Astrocyte (in vitro differentiated cells and primary cell): Measurements from ENCODE around the gene ARHGEF10L. TPM values are rescaled to one million over a fixed set of nuclear protein-coding genes. Genes with fewer than 3 reads are reported as not detected.

Source experiments
- DNase-seq: peaks from one replicate; pipeline ENCODE4 v3.0.0-alpha.2; 2010; ENCODE audit warnings: low read depth
- FAIRE-seq: peaks from 2 replicates; lab custom pipeline; 2011; peaks lifted over from hg19 to GRCh38; lab: Jason Lieb, UNC
- H2AFZ ChIP-seq: 2 replicates; pipeline ENCODE4 v1.6.0; 2012; ENCODE audit warnings: low read depth, low read length, inconsistent platforms
- H3K27ac ChIP-seq: 2 replicates; pipeline ENCODE4 v1.5.1; 2011; ENCODE audit warnings: low read depth, low read length, inconsistent platforms
- H3K27me3 ChIP-seq: 2 replicates; pipeline ENCODE4 v1.6.0; 2011; ENCODE audit warnings: low read length, inconsistent platforms; ENCODE audit not compliant: insufficient read depth
- H3K36me3 ChIP-seq: 2 replicates; pipeline ENCODE4 v1.5.1; 2011; ENCODE audit warnings: low read length, inconsistent platforms; ENCODE audit not compliant: insufficient read depth
- H3K4me1 ChIP-seq: 2 replicates; pipeline ENCODE4 v1.5.1; 2011; ENCODE audit warnings: low read length, inconsistent platforms; ENCODE audit not compliant: insufficient read depth
- H3K4me2 ChIP-seq: 2 replicates; pipeline ENCODE4 v1.6.0; 2012; ENCODE audit warnings: low read length, inconsistent platforms
- H3K4me3 ChIP-seq: 2 replicates; pipeline ENCODE4 v1.5.1; 2011; ENCODE audit warnings: low read depth, mild to moderate bottlenecking, low read length, inconsistent platforms; ENCODE audit not compliant: insufficient read depth
- H3K79me2 ChIP-seq: 2 replicates; pipeline ENCODE4 v1.6.0; 2012; ENCODE audit warnings: mild to moderate bottlenecking, low read length, inconsistent platforms; ENCODE audit not compliant: insufficient read depth
- H3K9ac ChIP-seq: 2 replicates; pipeline ENCODE4 v1.6.0; 2012; ENCODE audit warnings: mild to moderate bottlenecking, low read length, inconsistent platforms
- H3K9me3 ChIP-seq: 2 replicates; pipeline ENCODE4 v1.5.1; 2012; ENCODE audit warnings: low read depth, mild to moderate bottlenecking, low read length, inconsistent platforms; ENCODE audit not compliant: insufficient read depth
- H4K20me1 ChIP-seq: 2 replicates; pipeline ENCODE4 v1.6.0; 2012; ENCODE audit warnings: low read length, inconsistent platforms; ENCODE audit not compliant: insufficient read depth
- H3K27ac Mint-ChIP-seq: one replicate; pipeline ENCODE4 v1.8.0; 2021; ENCODE audit warnings: mild to moderate bottlenecking, mixed read lengths; ENCODE audit not compliant: unreplicated experiment
- H3K27me3 Mint-ChIP-seq: one replicate; pipeline ENCODE4 v1.8.0; 2021; ENCODE audit warnings: low read depth, mixed read lengths; ENCODE audit not compliant: unreplicated experiment
- H3K36me3 Mint-ChIP-seq: one replicate; pipeline ENCODE4 v1.8.0; 2021; ENCODE audit warnings: low read depth, mixed read lengths; ENCODE audit not compliant: unreplicated experiment
- H3K4me1 Mint-ChIP-seq: one replicate; pipeline ENCODE4 v1.8.0; 2021; ENCODE audit warnings: low read depth, mixed read lengths; ENCODE audit not compliant: unreplicated experiment
- H3K4me3 Mint-ChIP-seq: one replicate; pipeline ENCODE4 v1.8.0; 2021; ENCODE audit warnings: mild to moderate bottlenecking, moderate library complexity, mixed read lengths; ENCODE audit not compliant: unreplicated experiment
- H3K9me3 Mint-ChIP-seq: one replicate; pipeline ENCODE4 v1.8.0; 2021; ENCODE audit warnings: mild to moderate bottlenecking, mixed read lengths; ENCODE audit not compliant: unreplicated experiment
- EZH2 ChIP-seq: IDR thresholded peaks from 2 replicates; pipeline ENCODE4 v1.6.1; 2012; ENCODE audit warnings: mild to moderate bottlenecking, low read length, inconsistent platforms; ENCODE audit not compliant: insufficient read depth
- total RNA-seq: library from RNA; stranded (reverse); gene quantifications from 2 replicates; pipeline ENCODE4 v1.2.1, GENCODE V29; 2021
- TF ChIP-seq, protein P1 (sequence below): IDR thresholded peaks from 2 replicates; pipeline ENCODE4 v1.5.1; 2011; ENCODE audit warnings: low read depth, mild to moderate bottlenecking, inconsistent platforms, low read length, moderate library complexity; ENCODE audit not compliant: insufficient read depth

Gene ARHGEF10L
- total RNA-seq, 1 donor from 2014 or later: 14.2 TPM

GRCh38 chr1:17515902-17516301, 23.6 kb upstream of the ARHGEF10L start:
- Histone ChIP-seq H2AFZ (no peak overlapping the region), H3K27ac (no peak overlapping the region), H3K9me3 (no peaks in the 10 kb centered on the region), H3K79me2 (no peaks in the 10 kb centered on the region), H3K4me3 (no peak overlapping the region), H3K36me3 (no peaks in the 10 kb centered on the region), H3K9ac (no peak overlapping the region), H4K20me1 (no peaks in the 10 kb centered on the region), H3K4me1 (no peaks in the 10 kb centered on the region), H3K27me3 (peaks cover 2% of the 10 kb centered on the region), H3K4me2 (no peak overlapping the region)
- FAIRE-seq: no peak
- TF ChIP-seq, protein P1, sequence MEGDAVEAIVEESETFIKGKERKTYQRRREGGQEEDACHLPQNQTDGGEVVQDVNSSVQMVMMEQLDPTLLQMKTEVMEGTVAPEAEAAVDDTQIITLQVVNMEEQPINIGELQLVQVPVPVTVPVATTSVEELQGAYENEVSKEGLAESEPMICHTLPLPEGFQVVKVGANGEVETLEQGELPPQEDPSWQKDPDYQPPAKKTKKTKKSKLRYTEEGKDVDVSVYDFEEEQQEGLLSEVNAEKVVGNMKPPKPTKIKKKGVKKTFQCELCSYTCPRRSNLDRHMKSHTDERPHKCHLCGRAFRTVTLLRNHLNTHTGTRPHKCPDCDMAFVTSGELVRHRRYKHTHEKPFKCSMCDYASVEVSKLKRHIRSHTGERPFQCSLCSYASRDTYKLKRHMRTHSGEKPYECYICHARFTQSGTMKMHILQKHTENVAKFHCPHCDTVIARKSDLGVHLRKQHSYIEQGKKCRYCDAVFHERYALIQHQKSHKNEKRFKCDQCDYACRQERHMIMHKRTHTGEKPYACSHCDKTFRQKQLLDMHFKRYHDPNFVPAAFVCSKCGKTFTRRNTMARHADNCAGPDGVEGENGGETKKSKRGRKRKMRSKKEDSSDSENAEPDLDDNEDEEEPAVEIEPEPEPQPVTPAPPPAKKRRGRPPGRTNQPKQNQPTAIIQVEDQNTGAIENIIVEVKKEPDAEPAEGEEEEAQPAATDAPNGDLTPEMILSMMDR: no peak
- TF ChIP-seq EZH2: no peak
- Mint-ChIP-seq H3K4me3 (no peak overlapping the region), H3K9me3 (no peaks in the 10 kb centered on the region), H3K27me3 (peaks cover 35% of the 10 kb centered on the region), H3K27ac (no peak overlapping the region), H3K36me3 (no peaks in the 10 kb centered on the region), H3K4me1 (no peaks in the 10 kb centered on the region)
- DNase-seq: no peak

DNA sequence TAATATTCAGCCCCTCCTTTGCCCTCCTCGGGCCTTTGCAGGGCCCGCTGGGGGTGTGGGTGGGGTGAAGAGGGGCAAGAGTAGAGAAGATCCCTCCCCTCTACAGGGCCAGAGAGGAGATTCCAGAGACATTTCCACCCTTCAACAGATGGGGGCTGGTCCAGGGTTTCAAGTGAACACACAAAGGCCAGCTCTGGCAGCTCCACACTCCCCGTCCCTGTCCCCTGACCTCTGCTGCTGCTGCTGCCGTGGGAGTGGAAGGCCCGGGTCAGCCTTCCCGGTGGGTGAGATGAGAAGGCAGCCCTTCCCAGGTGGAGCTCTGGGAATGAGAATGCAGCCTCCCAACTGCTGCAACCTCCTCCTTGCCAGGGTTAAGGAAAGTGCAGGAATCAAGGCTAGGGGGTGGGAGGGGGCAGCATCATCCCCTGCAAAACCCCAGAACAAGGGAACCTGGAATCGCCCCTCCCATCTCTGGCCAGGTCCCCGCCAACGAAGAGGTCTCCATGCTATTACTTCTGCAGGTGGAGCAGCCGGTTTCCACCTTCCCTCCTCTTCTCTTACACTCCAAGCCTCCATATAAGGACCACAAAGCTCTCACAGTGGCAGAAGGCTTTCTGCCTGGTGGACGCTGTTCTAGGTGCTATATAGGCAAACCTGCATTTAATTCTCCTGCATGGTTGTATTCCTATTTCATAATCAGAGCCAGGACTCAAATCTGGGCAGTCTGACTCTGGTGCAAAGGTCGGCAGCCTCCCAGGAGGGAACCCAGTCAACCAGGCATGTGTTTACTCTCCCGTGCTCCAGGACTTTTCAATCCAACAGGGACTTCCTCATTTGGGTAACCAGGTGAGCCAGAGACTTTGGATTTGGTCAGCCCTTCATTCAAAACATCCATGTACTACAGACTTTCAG, 22.9 kb upstream of the ARHGEF10L start:
- H3K36me3 ChIP-seq: no peaks in the 10 kb centered on the region
- H3K79me2 ChIP-seq: no peaks in the 10 kb centered on the region
- no peak overlapping the region for H3K27ac ChIP-seq
- H3K4me3 Mint-ChIP-seq: no peak overlapping the region
- peaks cover 33% of the 10 kb centered on the region for H3K27me3 Mint-ChIP-seq
- H3K9ac ChIP-seq: no peak overlapping the region
- no peaks in the 10 kb centered on the region for H3K4me1 ChIP-seq
- H3K9me3 Mint-ChIP-seq: no peaks in the 10 kb centered on the region
- H3K27ac Mint-ChIP-seq: no peak overlapping the region
- H4K20me1 ChIP-seq: no peaks in the 10 kb centered on the region
- H2AFZ ChIP-seq: no peak overlapping the region
- peaks cover 2% of the 10 kb centered on the region for H3K27me3 ChIP-seq
- no peak for TF ChIP-seq EZH2
- TF ChIP-seq, protein P1: no peak
- no peaks in the 10 kb centered on the region for H3K36me3 Mint-ChIP-seq
- H3K4me2 ChIP-seq: no peak overlapping the region
- H3K4me1 Mint-ChIP-seq: no peaks in the 10 kb centered on the region
- no peak for DNase-seq
- FAIRE-seq: no peak
- no peak overlapping the region for H3K4me3 ChIP-seq
- H3K9me3 ChIP-seq: no peaks in the 10 kb centered on the region

- H3K4me1 Mint-ChIP-seq: no peaks in the 10 kb centered on the region
Observed at GRCh38 chr1:17520041-17520440, 19.5 kb upstream of the ARHGEF10L start.

More at GRCh38 chr1:17520041-17520440, 19.5 kb upstream of the ARHGEF10L start:
- peaks cover 2% of the 10 kb centered on the region for H3K27me3 ChIP-seq
- no peak overlapping the region for H3K4me2 ChIP-seq
- no peak overlapping the region for H3K4me3 ChIP-seq
- no peaks in the 10 kb centered on the region for H3K9me3 ChIP-seq
- H3K4me1 ChIP-seq: no peaks in the 10 kb centered on the region
- H3K9ac ChIP-seq: no peak overlapping the region
- peaks cover 25% of the 10 kb centered on the region for H3K27me3 Mint-ChIP-seq
- H3K4me3 Mint-ChIP-seq: no peak overlapping the region
- TF ChIP-seq, protein P1: no peak
- TF ChIP-seq EZH2: no peak
- no peaks in the 10 kb centered on the region for H3K36me3 ChIP-seq
- H3K27ac ChIP-seq: no peak overlapping the region
- no peak for FAIRE-seq
- no peaks in the 10 kb centered on the region for H4K20me1 ChIP-seq
- no peaks in the 10 kb centered on the region for H3K79me2 ChIP-seq
- H2AFZ ChIP-seq: no peak overlapping the region
- no peaks in the 10 kb centered on the region for H3K36me3 Mint-ChIP-seq
- H3K27ac Mint-ChIP-seq: no peak overlapping the region
- DNase-seq: no peak
- no peaks in the 10 kb centered on the region for H3K9me3 Mint-ChIP-seq
